Astrocyte (in vitro differentiated cells and primary cell): ENCODE results near the gene STX7. TPM values are rescaled to one million over a fixed set of nuclear protein-coding genes. Genes with fewer than 3 reads are reported as not detected.
A peak's percentile ranks its signal among the peaks of the same experiment; 100 is the strongest.

Experiments
- DNase-seq: peaks from one replicate; pipeline ENCODE4 v3.0.0-alpha.2; 2010; ENCODE audit warnings: low read depth
- FAIRE-seq: peaks from 2 replicates; lab custom pipeline; 2011; peaks lifted over from hg19 to GRCh38; lab: Jason Lieb, UNC
- H2AFZ ChIP-seq: 2 replicates; pipeline ENCODE4 v1.6.0; 2012; ENCODE audit warnings: low read depth, low read length, inconsistent platforms
- H3K27ac ChIP-seq: 2 replicates; pipeline ENCODE4 v1.5.1; 2011; ENCODE audit warnings: low read depth, low read length, inconsistent platforms
- H3K27me3 ChIP-seq: 2 replicates; pipeline ENCODE4 v1.6.0; 2011; ENCODE audit warnings: low read length, inconsistent platforms; ENCODE audit not compliant: insufficient read depth
- H3K36me3 ChIP-seq: 2 replicates; pipeline ENCODE4 v1.5.1; 2011; ENCODE audit warnings: low read length, inconsistent platforms; ENCODE audit not compliant: insufficient read depth
- H3K4me1 ChIP-seq: 2 replicates; pipeline ENCODE4 v1.5.1; 2011; ENCODE audit warnings: low read length, inconsistent platforms; ENCODE audit not compliant: insufficient read depth
- H3K4me2 ChIP-seq: 2 replicates; pipeline ENCODE4 v1.6.0; 2012; ENCODE audit warnings: low read length, inconsistent platforms
- H3K4me3 ChIP-seq: 2 replicates; pipeline ENCODE4 v1.5.1; 2011; ENCODE audit warnings: low read depth, mild to moderate bottlenecking, low read length, inconsistent platforms; ENCODE audit not compliant: insufficient read depth
- H3K79me2 ChIP-seq: 2 replicates; pipeline ENCODE4 v1.6.0; 2012; ENCODE audit warnings: mild to moderate bottlenecking, low read length, inconsistent platforms; ENCODE audit not compliant: insufficient read depth
- H3K9ac ChIP-seq: 2 replicates; pipeline ENCODE4 v1.6.0; 2012; ENCODE audit warnings: mild to moderate bottlenecking, low read length, inconsistent platforms
- H3K9me3 ChIP-seq: 2 replicates; pipeline ENCODE4 v1.5.1; 2012; ENCODE audit warnings: low read depth, mild to moderate bottlenecking, low read length, inconsistent platforms; ENCODE audit not compliant: insufficient read depth
- H4K20me1 ChIP-seq: 2 replicates; pipeline ENCODE4 v1.6.0; 2012; ENCODE audit warnings: low read length, inconsistent platforms; ENCODE audit not compliant: insufficient read depth
- H3K27ac Mint-ChIP-seq: one replicate; pipeline ENCODE4 v1.8.0; 2021; ENCODE audit warnings: mild to moderate bottlenecking, mixed read lengths; ENCODE audit not compliant: unreplicated experiment
- H3K27me3 Mint-ChIP-seq: one replicate; pipeline ENCODE4 v1.8.0; 2021; ENCODE audit warnings: low read depth, mixed read lengths; ENCODE audit not compliant: unreplicated experiment
- H3K36me3 Mint-ChIP-seq: one replicate; pipeline ENCODE4 v1.8.0; 2021; ENCODE audit warnings: low read depth, mixed read lengths; ENCODE audit not compliant: unreplicated experiment
- H3K4me1 Mint-ChIP-seq: one replicate; pipeline ENCODE4 v1.8.0; 2021; ENCODE audit warnings: low read depth, mixed read lengths; ENCODE audit not compliant: unreplicated experiment
- H3K4me3 Mint-ChIP-seq: one replicate; pipeline ENCODE4 v1.8.0; 2021; ENCODE audit warnings: mild to moderate bottlenecking, moderate library complexity, mixed read lengths; ENCODE audit not compliant: unreplicated experiment
- H3K9me3 Mint-ChIP-seq: one replicate; pipeline ENCODE4 v1.8.0; 2021; ENCODE audit warnings: mild to moderate bottlenecking, mixed read lengths; ENCODE audit not compliant: unreplicated experiment
- EZH2 ChIP-seq: IDR thresholded peaks from 2 replicates; pipeline ENCODE4 v1.6.1; 2012; ENCODE audit warnings: mild to moderate bottlenecking, low read length, inconsistent platforms; ENCODE audit not compliant: insufficient read depth
- total RNA-seq: library from RNA; stranded (reverse); gene quantifications from 2 replicates; pipeline ENCODE4 v1.2.1, GENCODE V29; 2021
- TF ChIP-seq, protein P1 (sequence below): IDR thresholded peaks from 2 replicates; pipeline ENCODE4 v1.5.1; 2011; ENCODE audit warnings: low read depth, mild to moderate bottlenecking, inconsistent platforms, low read length, moderate library complexity; ENCODE audit not compliant: insufficient read depth

Gene STX7
- total RNA-seq, 1 donor from 2014 or later = 62.1 TPM

DNA sequence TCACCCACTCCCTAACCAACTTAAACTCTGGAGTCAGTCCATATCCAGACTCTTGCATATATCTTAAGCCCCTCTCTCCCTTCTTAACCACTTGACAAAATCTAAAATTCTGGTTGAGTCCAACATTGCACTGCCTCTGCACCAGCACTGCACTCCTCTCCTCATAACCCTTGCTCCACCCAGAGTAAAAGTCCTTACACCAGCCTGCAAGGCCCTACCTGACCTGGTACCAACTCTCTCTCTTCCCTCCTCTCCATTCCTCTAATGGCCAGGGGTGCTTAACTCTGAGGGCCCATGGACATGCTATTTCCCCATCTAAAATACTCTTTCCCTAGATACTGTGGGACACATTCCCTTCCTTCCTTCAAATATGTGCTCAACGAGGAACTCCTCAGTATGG lies 21.0 kb downstream of the STX7 start:
- no peak overlapping the region for H3K27ac ChIP-seq
- peaks cover 5% of the 10 kb centered on the region for H3K4me1 ChIP-seq
- Mint-ChIP-seq H3K4me1 (peaks cover 2% of the 10 kb centered on the region), H3K27ac (no peak overlapping the region), H3K27me3 (no peaks in the 10 kb centered on the region), H3K4me3 (no peak overlapping the region), H3K36me3 (peaks cover 17% of the 10 kb centered on the region), H3K9me3 (peaks cover 11% of the 10 kb centered on the region)
- no peaks in the 10 kb centered on the region for H3K27me3 ChIP-seq
- no peak overlapping the region for H3K9ac ChIP-seq
- H3K36me3 ChIP-seq = no peaks in the 10 kb centered on the region
- no peak for FAIRE-seq
- H3K79me2 ChIP-seq = peaks cover 52% of the 10 kb centered on the region
- H3K4me3 ChIP-seq = no peak overlapping the region
- H4K20me1 ChIP-seq = peaks cover 39% of the 10 kb centered on the region
- no peak for DNase-seq
- no peaks in the 10 kb centered on the region for H3K9me3 ChIP-seq
- no peak overlapping the region for H3K4me2 ChIP-seq
- no peak for TF ChIP-seq EZH2
- TF ChIP-seq, protein P1, sequence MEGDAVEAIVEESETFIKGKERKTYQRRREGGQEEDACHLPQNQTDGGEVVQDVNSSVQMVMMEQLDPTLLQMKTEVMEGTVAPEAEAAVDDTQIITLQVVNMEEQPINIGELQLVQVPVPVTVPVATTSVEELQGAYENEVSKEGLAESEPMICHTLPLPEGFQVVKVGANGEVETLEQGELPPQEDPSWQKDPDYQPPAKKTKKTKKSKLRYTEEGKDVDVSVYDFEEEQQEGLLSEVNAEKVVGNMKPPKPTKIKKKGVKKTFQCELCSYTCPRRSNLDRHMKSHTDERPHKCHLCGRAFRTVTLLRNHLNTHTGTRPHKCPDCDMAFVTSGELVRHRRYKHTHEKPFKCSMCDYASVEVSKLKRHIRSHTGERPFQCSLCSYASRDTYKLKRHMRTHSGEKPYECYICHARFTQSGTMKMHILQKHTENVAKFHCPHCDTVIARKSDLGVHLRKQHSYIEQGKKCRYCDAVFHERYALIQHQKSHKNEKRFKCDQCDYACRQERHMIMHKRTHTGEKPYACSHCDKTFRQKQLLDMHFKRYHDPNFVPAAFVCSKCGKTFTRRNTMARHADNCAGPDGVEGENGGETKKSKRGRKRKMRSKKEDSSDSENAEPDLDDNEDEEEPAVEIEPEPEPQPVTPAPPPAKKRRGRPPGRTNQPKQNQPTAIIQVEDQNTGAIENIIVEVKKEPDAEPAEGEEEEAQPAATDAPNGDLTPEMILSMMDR = no peak
- no peak overlapping the region for H2AFZ ChIP-seq

DNA sequence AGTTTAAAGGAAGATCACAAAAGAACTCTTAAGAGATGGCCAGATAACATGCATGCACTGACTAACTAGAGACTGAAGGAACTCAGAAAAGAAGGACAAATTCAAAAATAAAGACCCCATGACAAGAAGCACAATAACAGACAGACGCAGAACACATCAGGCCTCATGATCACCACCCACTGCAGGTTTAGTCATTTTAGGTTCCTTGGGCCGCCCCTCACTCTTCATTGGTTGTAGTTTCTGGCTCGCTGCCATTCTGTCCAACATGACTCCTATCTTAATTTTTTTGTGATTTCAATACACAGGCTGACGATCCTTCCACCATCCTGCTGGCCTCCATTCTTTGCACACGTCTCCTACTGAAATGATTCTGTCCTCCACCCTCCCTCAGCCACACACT lies 21.6 kb downstream of the STX7 start:
- H3K27ac Mint-ChIP-seq = no peak overlapping the region
- H3K27ac ChIP-seq = no peak overlapping the region
- H3K4me3 Mint-ChIP-seq = no peak overlapping the region
- no peaks in the 10 kb centered on the region for H3K27me3 ChIP-seq
- H4K20me1 ChIP-seq = peaks cover 36% of the 10 kb centered on the region
- no peaks in the 10 kb centered on the region for H3K9me3 ChIP-seq
- H3K9me3 Mint-ChIP-seq = peaks cover 12% of the 10 kb centered on the region
- peak; percentile 43 for DNase-seq
- H3K4me2 ChIP-seq = peak overlapping the region; percentile 5
- TF ChIP-seq, protein P1 = no peak
- TF ChIP-seq EZH2 = no peak
- H3K79me2 ChIP-seq = peaks cover 52% of the 10 kb centered on the region
- FAIRE-seq = no peak
- no peak overlapping the region for H3K9ac ChIP-seq
- H3K27me3 Mint-ChIP-seq = no peaks in the 10 kb centered on the region
- H3K4me3 ChIP-seq = no peak overlapping the region
- peaks cover 20% of the 10 kb centered on the region for H3K36me3 Mint-ChIP-seq
- H3K36me3 ChIP-seq = no peaks in the 10 kb centered on the region
- peaks cover 5% of the 10 kb centered on the region for H3K4me1 ChIP-seq
- no peak overlapping the region for H2AFZ ChIP-seq
- peaks cover 2% of the 10 kb centered on the region for H3K4me1 Mint-ChIP-seq

DNA sequence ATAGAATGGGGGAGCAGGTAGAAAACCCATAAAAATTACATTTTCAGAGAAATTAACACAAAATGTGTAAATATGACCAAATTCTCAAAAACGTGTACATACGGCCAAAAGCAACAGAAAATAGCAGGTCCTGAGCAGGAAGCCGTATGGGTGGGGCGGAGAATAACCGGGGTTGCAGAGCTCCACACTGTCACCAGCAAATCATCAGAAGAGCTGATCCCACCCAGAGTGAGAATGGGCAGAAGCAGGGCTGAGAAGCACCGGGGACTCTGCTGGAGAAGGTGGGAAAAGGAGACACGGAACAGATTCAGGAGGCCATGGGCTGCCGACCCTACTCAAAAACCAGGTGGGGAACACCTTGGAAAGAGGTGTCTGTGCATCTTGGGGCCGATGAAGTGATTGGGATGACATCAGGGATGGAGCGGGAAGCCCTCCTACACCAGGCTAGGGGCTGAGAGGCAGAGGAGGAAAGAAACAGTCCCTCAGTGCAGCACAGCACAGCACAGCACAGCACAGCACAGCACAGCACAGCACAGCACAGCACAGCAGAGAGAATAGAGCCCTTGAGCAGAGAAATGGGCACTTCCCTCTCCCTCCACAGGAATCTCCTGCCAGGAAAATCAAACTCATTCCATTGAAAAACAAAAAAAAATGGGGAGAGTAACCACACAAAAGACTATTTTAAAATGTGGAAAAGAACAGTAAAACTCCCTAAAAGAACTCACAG lies 22.3 kb downstream of the STX7 start:
- DNase-seq (no peak), FAIRE-seq (no peak)
- Mint-ChIP-seq H3K27me3 (no peaks in the 10 kb centered on the region), H3K9me3 (peaks cover 12% of the 10 kb centered on the region), H3K4me3 (no peak overlapping the region), H3K36me3 (peaks cover 22% of the 10 kb centered on the region), H3K4me1 (peaks cover 2% of the 10 kb centered on the region), H3K27ac (no peak overlapping the region)
- no peak overlapping the region for H3K4me3 ChIP-seq
- peaks cover 52% of the 10 kb centered on the region for H3K79me2 ChIP-seq
- no peaks in the 10 kb centered on the region for H3K36me3 ChIP-seq
- no peak overlapping the region for H3K27ac ChIP-seq
- H2AFZ ChIP-seq = no peak overlapping the region
- H3K9me3 ChIP-seq = no peaks in the 10 kb centered on the region
- no peak for TF ChIP-seq EZH2
- TF ChIP-seq, protein P1 = no peak
- peaks cover 36% of the 10 kb centered on the region for H4K20me1 ChIP-seq
- H3K4me1 ChIP-seq = peaks cover 5% of the 10 kb centered on the region
- no peaks in the 10 kb centered on the region for H3K27me3 ChIP-seq
- no peak overlapping the region for H3K9ac ChIP-seq
- peak overlapping the region; percentile 5 for H3K4me2 ChIP-seq
